Trophoblast cell (in vitro differentiated cells and primary cell): Measurements from ENCODE around the gene SPINT2.

Experiments used
- DNase-seq, 2 donors: peaks; one replicate each; pipeline ENCODE4 v3.0.0-alpha.2; 2016
- H2AFZ ChIP-seq: 2 replicates; pipeline ENCODE4 v1.6.1; 2013; ENCODE audit warnings: low read length, moderate library complexity, mild to moderate bottlenecking; ENCODE audit not compliant: insufficient read depth, poor library complexity
- H2AK5ac ChIP-seq: 2 replicates; pipeline ENCODE4 v1.6.1; 2013; ENCODE audit warnings: mild to moderate bottlenecking, low read length
- H2BK120ac ChIP-seq: 2 replicates; pipeline ENCODE4 v1.6.1; 2013; ENCODE audit warnings: low read length, mild to moderate bottlenecking, moderate library complexity; ENCODE audit not compliant: insufficient read depth, poor library complexity
- H2BK12ac ChIP-seq: 2 replicates; pipeline ENCODE4 v1.6.1; 2013; ENCODE audit warnings: mild to moderate bottlenecking, low read length, moderate library complexity
- H2BK5ac ChIP-seq: 2 replicates; pipeline ENCODE4 v1.6.1; 2013; ENCODE audit warnings: low read length, low read depth, moderate library complexity, mild to moderate bottlenecking; ENCODE audit not compliant: poor library complexity
- H3K14ac ChIP-seq: 2 replicates; pipeline ENCODE4 v1.6.1; 2013; ENCODE audit warnings: mild to moderate bottlenecking, low read length
- H3K18ac ChIP-seq: 2 replicates; pipeline ENCODE4 v1.6.1; 2013; ENCODE audit warnings: mild to moderate bottlenecking, low read length
- H3K23ac ChIP-seq: 2 replicates; pipeline ENCODE4 v1.6.1; 2013; ENCODE audit warnings: low read length
- H3K27ac ChIP-seq: 2 replicates; pipeline ENCODE4 v1.5.1; 2013; ENCODE audit warnings: low read depth, mild to moderate bottlenecking, inconsistent platforms, low read length, moderate library complexity
- H3K27me3 ChIP-seq: 2 replicates; pipeline ENCODE4 v1.6.1; 2013; ENCODE audit warnings: inconsistent platforms, mild to moderate bottlenecking, low read length, moderate library complexity; ENCODE audit not compliant: insufficient read depth
- H3K36me3 ChIP-seq, 2 experiments: 1 replicate in 1 of 2; 2 replicates in 1 of 2; pipeline ENCODE4 v1.6.1; 2013; ENCODE audit warnings: low read length in 2 of 2, mild to moderate bottlenecking in 2 of 2, moderate library complexity in 1 of 2; ENCODE audit not compliant: insufficient read depth in 2 of 2, control insufficient read depth in 1 of 2
- H3K4ac ChIP-seq: 2 replicates; pipeline ENCODE4 v1.6.1; 2013; ENCODE audit warnings: low read depth, mild to moderate bottlenecking, low read length, moderate library complexity
- H3K4me1 ChIP-seq, 2 experiments: 1 replicate in 1 of 2; 2 replicates in 1 of 2; pipeline ENCODE4 v1.6.1; 2013; ENCODE audit warnings: low read length in 2 of 2, mild to moderate bottlenecking in 2 of 2, moderate library complexity in 1 of 2; ENCODE audit not compliant: insufficient read depth in 2 of 2, control insufficient read depth in 1 of 2
- H3K4me2 ChIP-seq: 2 replicates; pipeline ENCODE4 v1.6.1; 2013; ENCODE audit warnings: inconsistent platforms, mild to moderate bottlenecking, low read length, moderate library complexity
- H3K4me3 ChIP-seq: 2 replicates; pipeline ENCODE4 v1.5.1; 2013; ENCODE audit warnings: mild to moderate bottlenecking, low read depth, low read length, inconsistent platforms
- H3K79me1 ChIP-seq: one replicate; pipeline ENCODE4 v1.6.1; 2013; ENCODE audit warnings: low read length
- H3K79me2 ChIP-seq: 2 replicates; pipeline ENCODE4 v1.6.1; 2013; ENCODE audit warnings: low read length, mild to moderate bottlenecking; ENCODE audit not compliant: control insufficient read depth, insufficient read depth, poor library complexity
- H3K9ac ChIP-seq: 2 replicates; pipeline ENCODE4 v1.6.1; 2013; ENCODE audit warnings: mild to moderate bottlenecking, low read length
- H3K9me3 ChIP-seq: 2 replicates; pipeline ENCODE4 v1.6.1; 2013; ENCODE audit warnings: low read depth, mild to moderate bottlenecking, control low read depth, inconsistent platforms, low read length; ENCODE audit not compliant: insufficient read depth
- H4K12ac ChIP-seq: 2 replicates; pipeline ENCODE4 v1.6.1; 2013; ENCODE audit warnings: low read depth, mild to moderate bottlenecking, low read length, moderate library complexity
- H4K8ac ChIP-seq: 2 replicates; pipeline ENCODE4 v1.6.1; 2013; ENCODE audit warnings: low read depth, mild to moderate bottlenecking, low read length, moderate library complexity
- H4K91ac ChIP-seq: one replicate; pipeline ENCODE4 v1.6.1; 2013; ENCODE audit warnings: low read depth, mild to moderate bottlenecking, low read length, moderate library complexity
- WGBS: extraction: QIAGEN DNeasy Blood & Tissue Kit; methylation state at CpG from one replicate; pipeline ENCODE4 v1.1.7; 2013; ENCODE audit warnings: missing lambda C conversion rate; ENCODE audit not compliant: insufficient read length, insufficient coverage; ENCODE audit errors: extremely low coverage; 5-methylcytosine and 5-hydroxymethylcytosine counted together

The SPINT2 gene

DNA sequence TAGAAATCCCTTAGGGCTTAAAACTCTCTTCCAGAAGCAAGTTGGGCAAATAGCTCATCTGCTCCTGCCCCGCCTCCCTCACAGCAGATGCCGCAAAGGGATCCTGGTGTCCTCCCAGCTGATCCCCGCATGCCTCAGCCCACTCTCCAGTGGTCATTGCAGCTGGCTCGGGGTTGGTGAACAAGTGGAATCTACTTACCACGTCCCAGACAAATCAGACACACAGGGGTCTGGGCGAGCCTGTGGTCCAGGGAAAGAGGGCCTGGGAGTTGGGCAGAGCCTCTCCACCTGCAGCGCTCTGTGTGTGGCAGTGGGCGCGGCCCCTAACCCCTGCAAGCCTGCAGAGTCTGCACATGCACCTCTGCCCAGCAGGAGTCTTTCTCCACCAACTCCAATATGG is 28.9 kb downstream of the SPINT2 start:
- peaks cover 2% of the 10 kb centered on the region for H3K9me3 ChIP-seq

GRCh38 chr19:38294090-38294489 is 29.7 kb downstream of the SPINT2 start:
- Histone ChIP-seq H3K4me3 (no peak overlapping the region), H3K4ac (no peak overlapping the region)
- WGBS: no CpG with 5 or more reads among the region's 8 CpGs

More for the DNA sequence above, 28.9 kb downstream of the SPINT2 start:
- Histone ChIP-seq H3K36me3 (peaks cover 49 to 54% of the 10 kb centered on the region in 2 experiments), H3K27ac (no peak overlapping the region), H3K9ac (no peak overlapping the region), H3K4me3 (no peak overlapping the region), H2BK12ac (no peak overlapping the region), H3K79me2 (no peaks in the 10 kb centered on the region), H3K4ac (no peak overlapping the region), H3K4me1 (peaks cover under 1 to 3% of the 10 kb centered on the region in 2 experiments), H2AK5ac (no peak overlapping the region), H3K18ac (no peak overlapping the region), H2BK5ac (no peak overlapping the region), H3K4me2 (no peak overlapping the region), H2AFZ (no peak overlapping the region), H4K8ac (no peak overlapping the region), H4K91ac (no peak overlapping the region), H3K27me3 (no peaks in the 10 kb centered on the region), H3K23ac (no peak overlapping the region), H3K14ac (no peak overlapping the region), H4K12ac (no peak overlapping the region), H2BK120ac (no peak overlapping the region), H3K79me1 (no peaks in the 10 kb centered on the region)
- WGBS: no CpG with 5 or more reads among the region's 9 CpGs
- no peak for DNase-seq

GRCh38 chr19:38298821-38299680 is 34.7 kb downstream of the SPINT2 start:
- DNase-seq: no peak
- no peaks in the 10 kb centered on the region for H3K79me2 ChIP-seq
- H2AFZ ChIP-seq: no peak overlapping the region
- no peak overlapping the region for H4K12ac ChIP-seq
- no peak overlapping the region for H2AK5ac ChIP-seq
- no peak overlapping the region for H3K14ac ChIP-seq
- peak overlapping the region; percentile 5 for H2BK5ac ChIP-seq
- H4K91ac ChIP-seq: no peak overlapping the region
- WGBS: no CpG with 5 or more reads among the region's 11 CpGs
- no peak overlapping the region for H3K4ac ChIP-seq
- H2BK12ac ChIP-seq: no peak overlapping the region
- peaks cover 2% of the 10 kb centered on the region for H3K79me1 ChIP-seq
- no peaks in the 10 kb centered on the region for H3K27me3 ChIP-seq
- H3K9ac ChIP-seq: no peak overlapping the region
- H3K36me3 ChIP-seq: peaks cover 3 to 6% of the 10 kb centered on the region in 2 experiments
- no peak overlapping the region for H3K4me3 ChIP-seq
- H3K4me2 ChIP-seq: no peak overlapping the region
- H3K18ac ChIP-seq: no peak overlapping the region
- H3K4me1 ChIP-seq: peaks cover 12 to 20% of the 10 kb centered on the region in 2 experiments
- no peak overlapping the region for H4K8ac ChIP-seq
- H3K23ac ChIP-seq: no peak overlapping the region
- no peak overlapping the region for H2BK120ac ChIP-seq
- peaks cover 2% of the 10 kb centered on the region for H3K9me3 ChIP-seq
- H3K27ac ChIP-seq: peak overlapping the region; percentile 10

More at GRCh38 chr19:38294090-38294489, 29.7 kb downstream of the SPINT2 start:
- H3K27ac ChIP-seq: no peak overlapping the region
- no peak overlapping the region for H2BK5ac ChIP-seq
- no peak overlapping the region for H4K8ac ChIP-seq
- no peak overlapping the region for H4K12ac ChIP-seq
- H3K79me2 ChIP-seq: no peaks in the 10 kb centered on the region
- peaks cover 5 to 8% of the 10 kb centered on the region in 2 experiments for H3K4me1 ChIP-seq
- no peaks in the 10 kb centered on the region for H3K79me1 ChIP-seq
- H2BK120ac ChIP-seq: no peak overlapping the region
- H3K27me3 ChIP-seq: no peaks in the 10 kb centered on the region
- no peak overlapping the region for H2AFZ ChIP-seq
- no peak overlapping the region for H3K18ac ChIP-seq
- H3K36me3 ChIP-seq: peaks cover 40 to 46% of the 10 kb centered on the region in 2 experiments
- H2BK12ac ChIP-seq: no peak overlapping the region
- no peak overlapping the region for H4K91ac ChIP-seq
- H3K23ac ChIP-seq: no peak overlapping the region
- H2AK5ac ChIP-seq: no peak overlapping the region
- H3K9ac ChIP-seq: no peak overlapping the region
- peaks cover 4% of the 10 kb centered on the region for H3K9me3 ChIP-seq
- H3K4me2 ChIP-seq: no peak overlapping the region
- no peak for DNase-seq
- H3K14ac ChIP-seq: no peak overlapping the region

DNA sequence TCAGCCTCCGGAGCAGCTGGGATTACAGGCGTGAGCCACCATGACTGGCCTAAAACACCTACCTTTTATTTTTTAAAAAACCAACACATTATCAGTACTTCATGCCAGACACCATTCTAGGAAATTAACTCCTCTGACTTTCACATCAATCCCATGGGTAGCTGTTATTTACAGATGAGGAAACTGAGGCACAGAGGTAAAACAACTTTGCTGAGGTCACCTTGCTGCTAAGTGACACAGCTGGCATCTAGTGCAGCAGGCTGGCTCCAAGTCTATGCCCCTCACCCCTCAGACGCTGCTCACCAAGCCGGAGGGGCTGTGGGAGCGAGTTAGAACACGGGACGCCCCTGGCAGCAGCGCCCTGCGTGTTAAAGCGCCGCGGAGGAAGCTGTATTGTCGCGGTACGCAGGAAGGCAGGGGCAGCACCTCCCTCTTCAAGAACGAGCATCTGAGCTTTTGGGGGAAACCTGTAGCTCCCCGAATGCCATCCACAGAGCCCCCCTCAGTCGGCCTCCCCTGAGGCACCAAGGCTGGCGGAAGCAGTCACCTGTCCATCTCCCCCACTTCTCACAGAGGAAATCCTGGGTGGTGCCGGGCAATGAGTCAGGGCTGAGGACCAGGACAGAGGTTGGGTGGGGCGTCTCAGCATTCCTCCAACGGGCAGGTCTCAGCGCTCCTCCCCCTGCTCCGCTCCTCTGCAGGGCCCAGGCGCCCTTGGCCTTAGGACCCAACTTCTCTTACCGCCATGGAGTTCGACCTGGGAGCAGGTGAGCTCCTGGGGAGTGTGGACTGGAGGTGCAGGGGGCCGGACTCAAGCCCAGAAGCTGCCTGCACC is 39.4 kb downstream of the SPINT2 start, which contains the start of gene C19orf33:
C19orf33 (plus strand) TSS at position 735 of the 835 bp plus-strand sequence; CDS start at position 746, 11 bp downstream.
- H2BK12ac ChIP-seq: peak within 1 kb of the TSS; percentile 53
- H4K91ac ChIP-seq: peak within 1 kb of the TSS; percentile 40
- no peak within 1 kb of the TSS for H3K14ac ChIP-seq
- peak within 1 kb of the TSS; percentile 29 for H3K18ac ChIP-seq
- H3K4me2 ChIP-seq: peak within 1 kb of the TSS; percentile 9
- peaks cover 17 to 20% of the 10 kb centered on the region in 2 experiments for H3K36me3 ChIP-seq
- no peak within 1 kb of the TSS for H3K4me3 ChIP-seq
- H4K8ac ChIP-seq: no peak within 1 kb of the TSS
- no peak within 1 kb of the TSS for H3K27ac ChIP-seq
- no peak within 1 kb of the TSS for H2BK5ac ChIP-seq
- H3K79me1 ChIP-seq: peaks cover 5% of the 10 kb centered on the region
- H2AK5ac ChIP-seq: peak within 1 kb of the TSS; percentile 1
- DNase-seq: peak; percentile 55 to 71
- no peak within 1 kb of the TSS for H2BK120ac ChIP-seq
- no peaks in the 10 kb centered on the region for H3K79me2 ChIP-seq
- H2AFZ ChIP-seq: no peak within 1 kb of the TSS
- H3K4me1 ChIP-seq: peaks cover 21 to 31% of the 10 kb centered on the region in 2 experiments
- H4K12ac ChIP-seq: no peak within 1 kb of the TSS
- H3K9ac ChIP-seq: no peak within 1 kb of the TSS
- H3K23ac ChIP-seq: no peak within 1 kb of the TSS
- H3K27me3 ChIP-seq: no peaks in the 10 kb centered on the region
- WGBS: no CpG with 5 or more reads among the region's 28 CpGs
- H3K4ac ChIP-seq: no peak within 1 kb of the TSS
- H3K9me3 ChIP-seq: no peaks in the 10 kb centered on the region
